B cell (primary cell): ENCODE results near the gene TTC23.

Experiments used
- CTCF ChIP-seq: fragments of 200-600 bp; IDR thresholded peaks from one replicate; pipeline ENCODE4 v1.8.0; 2022; ENCODE audit warnings: antibody characterized with exemption, mild to moderate bottlenecking
- EZH2 ChIP-seq: IDR thresholded peaks from 2 replicates; pipeline ENCODE4 v1.6.1; 2012; ENCODE audit warnings: borderline replicate concordance, low read depth, mild to moderate bottlenecking, moderate library complexity, low read length; ENCODE audit not compliant: insufficient read depth, poor library complexity, severe bottlenecking

GRCh38 chr15:99142562-99142961 is 106.8 kb downstream of the TTC23 start:
- TF ChIP-seq CTCF, result no peak
- no peak for TF ChIP-seq EZH2
